AG09309 (cell line): ENCODE data around the gene BMP5.

Source experiments
- DNase-seq: peaks from one replicate; pipeline ENCODE4 v3.0.0-alpha.2; 2010; ENCODE audit warnings: low read depth
- H3K4me3 ChIP-seq: 2 replicates; pipeline ENCODE4 v1.5.1; 2011; ENCODE audit warnings: mild to moderate bottlenecking, low read depth, low read length, moderate library complexity; ENCODE audit not compliant: control insufficient read depth
- CTCF ChIP-seq: IDR thresholded peaks from 2 replicates; pipeline ENCODE4 v1.5.1; 2011; ENCODE audit warnings: mild to moderate bottlenecking, low read depth, low read length, inconsistent platforms; ENCODE audit not compliant: insufficient read depth, control insufficient read depth; ENCODE audit errors: missing control alignments

BMP5 gene

GRCh38 chr6:55748880-55749279 is 126.5 kb downstream of the BMP5 start:
- TF ChIP-seq CTCF = no peak
- DNase-seq = no peak
- H3K4me3 ChIP-seq = no peak overlapping the region

GRCh38 chr6:55746473-55746872 is 128.9 kb downstream of the BMP5 start:
- no peak for TF ChIP-seq CTCF
- H3K4me3 ChIP-seq = no peak overlapping the region
- DNase-seq = no peak

GRCh38 chr6:55734256-55734655 is 141.1 kb downstream of the BMP5 start:
- H3K4me3 ChIP-seq = no peak overlapping the region
- DNase-seq = no peak
- no peak for TF ChIP-seq CTCF

GRCh38 chr6:55729665-55730064 is 145.7 kb downstream of the BMP5 start:
- H3K4me3 ChIP-seq = no peak overlapping the region
- TF ChIP-seq CTCF = no peak
- no peak for DNase-seq

- no peak for TF ChIP-seq CTCF
- no peak for DNase-seq
- no peak overlapping the region for H3K4me3 ChIP-seq
Measured at GRCh38 chr6:55726144-55726543, 149.2 kb downstream of the BMP5 start.

GRCh38 chr6:55714831-55715230 is 160.6 kb downstream of the BMP5 start:
- H3K4me3 ChIP-seq = no peak overlapping the region
- DNase-seq = no peak
- TF ChIP-seq CTCF = no peak

GRCh38 chr6:55713436-55713835 is 162.0 kb downstream of the BMP5 start:
- no peak for DNase-seq
- H3K4me3 ChIP-seq = no peak overlapping the region
- TF ChIP-seq CTCF = no peak
